DLD1 (cell line): ENCODE measurements around the gene DAPK1.
"Not testable (repeated sequence)": the region's sequence is repeated elsewhere in the genome, so short reads cannot be mapped to it uniquely, and the experiment has no call there.

ENCODE experiments used
- in situ Hi-C: cut with HindIII; loops from 2 replicates; pipeline ENCODE4 v1.10.0; 2017; ENCODE audit warnings: low sequenced_read_pairs

Gene DAPK1

GRCh38 chr9:87540444-87541105 lies 42.9 kb downstream of the DAPK1 start:
- in situ Hi-C loops = no loop called here

- in situ Hi-C loops = no loop called here
Observed at GRCh38 chr9:87541663-87542062, 44.0 kb downstream of the DAPK1 start.

- in situ Hi-C loops = no loop called here
Observed at GRCh38 chr9:87542141-87542540, 44.5 kb downstream of the DAPK1 start.

GRCh38 chr9:87543251-87543650 lies 45.6 kb downstream of the DAPK1 start:
- in situ Hi-C loops = no loop called here

- in situ Hi-C loops = no loop called here
Observed at GRCh38 chr9:87545858-87546257, 48.2 kb downstream of the DAPK1 start.

GRCh38 chr9:87546704-87547103 lies 49.0 kb downstream of the DAPK1 start:
- in situ Hi-C loops = no loop called here

- in situ Hi-C loops = no loop called here
Observed at GRCh38 chr9:87547671-87548081, 50.0 kb downstream of the DAPK1 start.

DNA sequence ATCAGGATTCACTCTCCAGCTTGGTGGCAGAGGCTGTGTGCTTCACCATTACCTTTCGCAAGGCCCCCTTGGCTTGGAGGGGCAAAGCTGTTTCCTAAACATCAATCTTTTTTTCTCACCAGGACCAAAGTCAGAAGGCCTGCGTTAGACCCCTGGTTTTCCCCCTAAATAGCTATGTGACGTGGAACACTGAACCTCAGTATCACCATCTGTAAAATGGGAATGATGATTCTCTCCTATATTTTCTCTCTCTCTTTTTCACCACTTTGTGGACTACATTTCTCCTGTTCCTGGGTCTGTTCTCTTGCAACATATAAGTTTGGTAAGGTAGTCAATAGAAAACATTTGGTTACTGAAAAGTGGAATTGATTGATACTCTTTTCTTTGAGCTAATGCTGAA lies 50.5 kb downstream of the DAPK1 start:
- in situ Hi-C loops = no loop called here

- in situ Hi-C loops = not testable (repeated sequence)
Observed at GRCh38 chr9:87549088-87549487, 51.4 kb downstream of the DAPK1 start.

- in situ Hi-C loops = no loop called here
Observed at GRCh38 chr9:87549791-87550190, 52.1 kb downstream of the DAPK1 start.

DNA sequence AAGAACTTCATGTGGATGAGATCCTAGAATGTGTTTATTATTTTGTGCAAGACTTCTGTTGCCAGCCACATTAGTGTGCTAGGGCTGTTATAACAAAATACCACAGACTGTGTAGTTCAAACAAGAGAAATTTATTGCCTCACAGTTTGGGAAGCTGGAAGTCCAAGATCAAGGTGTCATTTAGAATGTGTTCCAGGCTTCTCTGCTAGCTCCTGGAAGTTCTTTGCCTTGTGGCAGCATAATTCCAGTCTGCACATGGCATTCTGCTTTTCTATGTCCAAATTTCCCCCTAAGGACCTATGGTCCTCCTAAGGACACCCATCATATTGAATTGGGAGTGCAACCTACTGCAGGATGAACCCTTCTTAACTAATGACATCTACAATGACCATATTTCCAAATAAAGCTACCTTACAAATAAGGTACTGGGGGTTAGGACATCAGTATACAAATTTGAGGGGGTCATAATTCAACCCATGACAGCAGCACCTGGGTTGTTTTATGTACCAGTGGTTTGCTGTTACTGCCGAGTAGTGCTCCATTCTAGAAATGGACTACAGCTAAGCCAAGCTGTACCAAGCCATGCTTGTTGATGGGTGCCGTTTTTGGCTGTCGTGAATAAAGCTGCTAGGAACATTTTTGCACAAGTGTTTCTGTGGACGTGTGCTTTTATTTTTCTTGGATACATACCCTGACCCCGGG lies 52.7 kb downstream of the DAPK1 start:
- in situ Hi-C loops = no loop called here

DNA sequence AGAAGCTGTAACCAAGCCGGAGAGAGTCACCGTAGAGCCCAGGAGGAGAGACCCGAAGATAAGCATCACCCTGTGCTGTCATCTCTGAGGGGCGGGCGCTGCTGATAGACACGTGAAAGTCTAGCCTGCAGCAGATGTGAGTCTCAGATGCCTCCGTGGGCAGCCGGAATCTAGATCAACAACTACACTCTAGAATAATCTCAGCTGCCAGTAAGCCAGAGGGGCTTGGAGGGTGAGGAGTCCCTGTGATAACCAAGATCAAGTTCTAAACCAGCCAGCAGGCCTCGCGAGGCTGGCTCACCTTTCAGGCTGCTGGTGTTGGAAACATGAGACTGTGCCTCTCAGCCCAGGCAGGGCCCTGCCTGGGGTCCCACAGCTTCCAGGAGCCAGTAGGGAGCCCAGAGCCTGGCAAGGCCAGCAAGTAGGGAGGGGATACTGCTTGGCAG lies 54.1 kb downstream of the DAPK1 start:
- in situ Hi-C loops = no loop called here

GRCh38 chr9:87554171-87554910 lies 56.7 kb downstream of the DAPK1 start:
- in situ Hi-C loops = no loop called here

DNA sequence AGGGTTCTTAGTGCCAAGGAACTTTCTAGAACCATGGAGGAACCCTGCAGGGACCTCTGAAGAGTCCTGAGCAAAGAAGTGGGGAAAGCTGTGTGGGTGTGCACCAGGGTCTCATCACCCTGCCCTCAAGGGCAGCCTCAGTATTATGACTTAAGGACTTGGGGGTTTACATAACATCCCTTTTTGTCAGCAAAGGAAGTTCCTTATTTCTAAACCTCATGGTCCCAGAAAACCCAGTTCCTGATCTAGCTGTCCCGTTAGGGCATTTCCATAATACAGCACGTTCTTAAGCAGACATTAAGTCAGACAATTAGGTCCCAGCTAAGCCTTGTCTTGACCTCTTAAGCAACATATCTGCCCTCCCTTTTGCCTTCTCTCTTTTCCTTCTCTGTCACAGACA lies 57.3 kb downstream of the DAPK1 start:
- in situ Hi-C loops = no loop called here

GRCh38 chr9:87556039-87556438 lies 58.4 kb downstream of the DAPK1 start:
- in situ Hi-C loops = no loop called here

DNA sequence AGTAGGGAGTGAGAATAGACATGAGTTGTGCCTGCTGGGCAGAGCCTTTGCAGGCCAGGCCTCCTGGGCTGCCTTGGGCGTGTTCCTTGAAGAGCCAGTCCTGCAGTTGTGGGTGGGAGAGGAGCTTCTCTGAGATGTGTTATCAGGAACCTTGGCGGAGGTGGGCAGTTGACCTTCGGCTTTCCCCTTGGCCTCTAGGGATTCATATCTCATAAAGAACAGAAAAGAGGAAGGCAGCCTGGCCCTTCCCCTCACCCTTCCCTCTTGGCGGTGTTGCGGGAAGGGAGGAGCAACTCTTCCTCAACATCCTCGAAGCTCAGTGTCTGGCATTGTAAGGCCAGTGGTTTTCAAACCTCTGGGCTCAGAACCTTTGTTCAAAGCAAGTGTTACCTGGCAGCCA lies 59.2 kb downstream of the DAPK1 start:
- in situ Hi-C loops = no loop called here

DNA sequence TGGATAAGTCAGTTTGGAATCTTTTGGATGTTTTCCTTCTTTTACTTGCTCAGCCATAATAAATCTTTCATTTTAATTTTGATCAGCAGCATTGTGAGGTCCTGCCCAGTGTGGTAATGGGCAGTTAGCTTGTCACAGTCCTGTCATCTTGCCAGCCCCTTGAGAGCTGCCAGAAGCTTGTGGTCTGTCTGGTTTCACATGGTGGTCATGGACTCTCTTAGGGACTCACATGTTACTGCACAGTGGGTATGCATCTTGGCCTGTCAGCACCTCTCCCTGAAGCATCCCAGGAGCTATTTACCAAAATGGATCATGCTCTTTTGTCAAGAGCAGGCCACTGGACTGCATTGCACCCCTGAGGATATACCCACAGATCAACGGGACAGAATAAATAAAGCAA lies 60.3 kb downstream of the DAPK1 start:
- in situ Hi-C loops = no loop called here

DNA sequence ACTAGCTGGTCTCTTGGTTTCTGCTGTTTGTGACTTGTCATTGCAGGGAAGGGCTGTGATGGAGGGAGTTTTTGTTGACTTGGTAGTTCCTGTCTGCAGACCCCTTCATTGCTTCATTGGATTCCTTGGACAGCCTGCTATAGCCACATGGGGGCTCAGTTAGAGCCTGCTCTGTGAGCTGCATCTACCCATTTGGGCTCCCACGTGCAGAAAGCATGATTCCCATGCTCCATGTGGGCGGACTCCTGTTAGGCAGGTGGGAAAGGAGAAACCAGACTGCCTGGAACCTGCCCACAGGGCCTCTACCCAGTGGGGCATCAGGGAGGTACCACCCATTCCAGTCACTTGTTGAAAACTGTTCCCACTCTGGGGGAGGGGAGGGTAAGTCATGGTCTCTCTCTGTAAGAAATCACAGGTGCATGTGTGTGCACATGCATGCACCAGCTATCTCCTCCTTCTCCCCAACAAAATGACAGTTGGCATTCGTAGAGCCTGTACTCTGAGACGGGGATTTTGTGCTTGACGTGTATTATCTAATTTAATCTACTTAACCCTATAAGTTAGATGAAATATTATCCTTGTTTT lies 61.0 kb downstream of the DAPK1 start:
- in situ Hi-C loops = no loop called here

- in situ Hi-C loops = no loop called here
Observed at GRCh38 chr9:87562062-87562461, 64.4 kb downstream of the DAPK1 start.

DNA sequence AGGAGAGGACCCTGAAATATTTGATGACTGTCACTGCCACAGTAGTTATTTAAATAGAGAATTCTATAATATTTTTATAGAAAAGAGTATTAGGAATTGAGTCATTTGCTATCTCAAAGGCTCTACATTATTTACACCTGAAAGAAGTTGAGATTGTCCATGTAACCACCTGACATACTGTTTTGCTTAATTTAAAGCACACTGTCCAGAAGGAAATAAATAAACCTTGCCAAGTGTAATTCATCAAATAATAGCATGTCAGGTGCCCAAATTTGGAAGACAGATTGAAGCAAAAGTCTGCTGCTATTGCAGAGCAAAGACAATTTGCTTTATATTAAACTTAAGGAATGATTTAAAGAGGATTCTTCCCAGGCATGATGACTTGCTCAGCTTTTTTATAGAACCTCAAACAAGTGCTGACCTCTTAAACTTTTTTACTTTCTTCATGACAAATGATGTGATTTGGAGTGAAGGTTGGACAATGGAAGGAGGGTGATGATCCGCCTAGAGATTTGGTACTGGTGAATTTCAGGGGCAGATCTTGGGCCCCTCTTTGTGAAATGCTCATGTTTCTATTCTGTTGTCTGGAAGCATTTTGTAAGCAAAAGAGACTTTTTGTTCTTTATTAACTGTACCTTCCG lies 65.0 kb downstream of the DAPK1 start:
- in situ Hi-C loops = no loop called here

DNA sequence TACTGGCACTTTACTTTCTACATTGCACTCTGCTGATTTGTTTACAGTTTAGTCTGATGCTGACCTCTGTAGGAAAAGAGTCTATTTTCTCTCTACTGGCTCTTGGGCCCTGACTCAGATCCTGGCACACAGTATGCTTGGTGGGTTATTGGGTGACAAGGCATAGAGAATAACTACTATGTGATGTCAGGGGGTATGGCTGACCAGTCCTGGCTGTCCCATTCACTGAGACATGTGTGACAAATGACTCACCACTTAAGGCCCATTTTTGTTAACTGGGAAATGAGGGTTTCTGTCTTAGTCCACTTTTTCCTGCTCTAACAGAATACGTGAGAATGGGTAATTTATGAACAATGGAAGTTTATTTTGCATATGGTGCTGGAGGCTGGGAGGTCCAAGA lies 66.4 kb downstream of the DAPK1 start:
- in situ Hi-C loops = no loop called here
